ENCODE data around the gene GCM1. TPM values are rescaled to one million over a fixed set of nuclear protein-coding genes. Genes with fewer than 3 reads are reported as not detected.

The GCM1 gene
- total RNA-seq, 4 donors from 2014 or later: 0.32 TPM; not detected in 3

GRCh38 chr6:53142810-53143209, 5.8 kb downstream of the GCM1 start:
- WGBS: 51% methylated on average over 3 of the region's 3 CpGs
- Histone ChIP-seq H3K27me3 (no peaks in the 10 kb centered on the region), H3K27ac (replicated peaks in 1 of 4) (peak overlapping the region; percentile 78 to 84 (median 80)), H3K9me3 (no peaks in the 10 kb centered on the region), H3K4me3 (no peak overlapping the region), H3K4me1 (peaks cover 0 to 62% (median 49%) of the 10 kb centered on the region in 4 donors), H3K36me3 (no peaks in the 10 kb centered on the region)
- intact Hi-C loops (cut with DNase I): no loop called here
- no peak for DNase-seq (ENCODE audit: extremely low spot score)
- no peak for TF ChIP-seq POLR2AphosphoS5 (IDR thresholded peaks at IDR 0.05)

- intact Hi-C loops (cut with DNase I): no loop called here
- peak overlapping the region; percentile 78 to 84 (median 80) for H3K27ac ChIP-seq (replicated peaks in 1 of 4)
- no peaks in the 10 kb centered on the region for H3K27me3 ChIP-seq
- peak; percentile 50 for DNase-seq (ENCODE audit: extremely low spot score)
- TF ChIP-seq CTCF (IDR thresholded peaks at IDR 0.05) (no peak), POLR2A (IDR thresholded peaks at IDR 0.05; ENCODE audit: low read depth) (no peak)
- 81% methylated on average over 4 of the region's 4 CpGs for WGBS
- H3K36me3 ChIP-seq: no peaks in the 10 kb centered on the region
- H3K9me3 ChIP-seq: no peaks in the 10 kb centered on the region
- peaks cover 0 to 60% (median 50%) of the 10 kb centered on the region in 4 donors for H3K4me1 ChIP-seq
- no peak overlapping the region for H3K4me3 ChIP-seq
Measured at GRCh38 chr6:53139841-53140413, 8.7 kb downstream of the GCM1 start.

GRCh38 chr6:53136000-53136609, 12.5 kb downstream of the GCM1 start:
- no peak for TF ChIP-seq POLR2A (IDR thresholded peaks at IDR 0.05; ENCODE audit: low read depth)
- TF ChIP-seq POLR2AphosphoS5 (IDR thresholded peaks at IDR 0.05): no peak
- TF ChIP-seq EP300 (IDR thresholded peaks at IDR 0.05): no peak
- no peak for TF ChIP-seq CTCF (IDR thresholded peaks at IDR 0.05)
- Histone ChIP-seq H3K9me3 (no peaks in the 10 kb centered on the region), H3K4me1 (peaks cover 0 to 55% (median 50%) of the 10 kb centered on the region in 4 donors), H3K27me3 (no peaks in the 10 kb centered on the region), H3K4me3 (no peak overlapping the region), H3K36me3 (no peaks in the 10 kb centered on the region), H3K27ac (replicated peaks in 1 of 4) (no peak overlapping the region)
- DNase-seq (ENCODE audit: extremely low spot score): no peak
- intact Hi-C loops (cut with DNase I): no loop called here
- 83% methylated on average over 3 of the region's 3 CpGs for WGBS

GRCh38 chr6:53134601-53135235, 13.9 kb downstream of the GCM1 start:
- Histone ChIP-seq H3K9me3 (no peaks in the 10 kb centered on the region), H3K36me3 (no peaks in the 10 kb centered on the region), H3K27ac (replicated peaks in 1 of 4) (peak overlapping the region in 3 of 4 donors; percentile 16 to 39 (median 22)), H3K27me3 (no peaks in the 10 kb centered on the region), H3K4me1 (peaks cover 0 to 47% (median 42%) of the 10 kb centered on the region in 4 donors), H3K4me3 (no peak overlapping the region)
- 67% methylated on average over 8 of the region's 8 CpGs for WGBS
- intact Hi-C loops (cut with DNase I): no loop called here
- no peak for DNase-seq (ENCODE audit: extremely low spot score)
- no peak for TF ChIP-seq EP300 (IDR thresholded peaks at IDR 0.05)
- TF ChIP-seq POLR2A (IDR thresholded peaks at IDR 0.05; ENCODE audit: low read depth): no peak
- no peak for TF ChIP-seq CTCF (IDR thresholded peaks at IDR 0.05)
- no peak for TF ChIP-seq POLR2AphosphoS5 (IDR thresholded peaks at IDR 0.05)

- 86% methylated on average over 11 of the region's 16 CpGs for WGBS
- no peak for DNase-seq (ENCODE audit: extremely low spot score)
- no peaks in the 10 kb centered on the region for H3K9me3 ChIP-seq
- intact Hi-C loops (cut with DNase I): no loop called here
- H3K36me3 ChIP-seq: no peaks in the 10 kb centered on the region
- H3K4me3 ChIP-seq: no peak overlapping the region
- no peaks in the 10 kb centered on the region for H3K27me3 ChIP-seq
- H3K4me1 ChIP-seq: peaks cover 0 to 41% (median 36%) of the 10 kb centered on the region in 4 donors
- H3K27ac ChIP-seq (replicated peaks in 1 of 4): peak overlapping the region in 2 of 4 donors; percentile 22 to 39
- TF ChIP-seq EP300 (IDR thresholded peaks at IDR 0.05) (no peak), POLR2A (IDR thresholded peaks at IDR 0.05; ENCODE audit: low read depth) (no peak), CTCF (IDR thresholded peaks at IDR 0.05) (no peak), POLR2AphosphoS5 (IDR thresholded peaks at IDR 0.05) (no peak)
Measured at GRCh38 chr6:53133961-53134360, 14.7 kb downstream of the GCM1 start.

Measured in esophagus muscularis mucosa (tissue), 4 donors.